Kidney epithelial cell (primary cell): ENCODE measurements around the gene TMEM92. TPM values are rescaled to one million over a fixed set of nuclear protein-coding genes. Genes with fewer than 3 reads are reported as not detected.

Experiments
- DNase-seq: peaks from one replicate; pipeline ENCODE4 v3.0.0-alpha.2; 2010; ENCODE audit warnings: low read depth
- H3K27me3 ChIP-seq: 2 replicates; pipeline ENCODE4 v1.6.0; 2011; ENCODE audit warnings: low read length; ENCODE audit not compliant: control insufficient read depth, insufficient read depth
- H3K36me3 ChIP-seq: 2 replicates; pipeline ENCODE4 v1.5.1; 2011; ENCODE audit warnings: low read length; ENCODE audit not compliant: control insufficient read depth, insufficient read depth
- H3K4me3 ChIP-seq: 2 replicates; pipeline ENCODE4 v1.5.1; 2011; ENCODE audit warnings: low read depth, mild to moderate bottlenecking, control low read depth, low read length
- total RNA-seq: library from RNA; depleted of rRNA; stranded (reverse); fragments of >200 nt; gene quantifications from 2 replicates; pipeline ENCODE4 v1.2.3, GENCODE V29; 2015
- TF ChIP-seq, protein P1 (sequence below): IDR thresholded peaks from 2 replicates; pipeline ENCODE4 v1.5.1; 2011; ENCODE audit warnings: mild to moderate bottlenecking, moderate library complexity, low read length, control low read depth, inconsistent platforms; ENCODE audit not compliant: insufficient read depth, poor library complexity, severe bottlenecking

TMEM92 gene
- total RNA-seq, 1 donor from 2014 or later, result 1.5 TPM

GRCh38 chr17:50289278-50289677, 15.0 kb downstream of the TMEM92 start:
- TF ChIP-seq, protein P1, sequence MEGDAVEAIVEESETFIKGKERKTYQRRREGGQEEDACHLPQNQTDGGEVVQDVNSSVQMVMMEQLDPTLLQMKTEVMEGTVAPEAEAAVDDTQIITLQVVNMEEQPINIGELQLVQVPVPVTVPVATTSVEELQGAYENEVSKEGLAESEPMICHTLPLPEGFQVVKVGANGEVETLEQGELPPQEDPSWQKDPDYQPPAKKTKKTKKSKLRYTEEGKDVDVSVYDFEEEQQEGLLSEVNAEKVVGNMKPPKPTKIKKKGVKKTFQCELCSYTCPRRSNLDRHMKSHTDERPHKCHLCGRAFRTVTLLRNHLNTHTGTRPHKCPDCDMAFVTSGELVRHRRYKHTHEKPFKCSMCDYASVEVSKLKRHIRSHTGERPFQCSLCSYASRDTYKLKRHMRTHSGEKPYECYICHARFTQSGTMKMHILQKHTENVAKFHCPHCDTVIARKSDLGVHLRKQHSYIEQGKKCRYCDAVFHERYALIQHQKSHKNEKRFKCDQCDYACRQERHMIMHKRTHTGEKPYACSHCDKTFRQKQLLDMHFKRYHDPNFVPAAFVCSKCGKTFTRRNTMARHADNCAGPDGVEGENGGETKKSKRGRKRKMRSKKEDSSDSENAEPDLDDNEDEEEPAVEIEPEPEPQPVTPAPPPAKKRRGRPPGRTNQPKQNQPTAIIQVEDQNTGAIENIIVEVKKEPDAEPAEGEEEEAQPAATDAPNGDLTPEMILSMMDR, result no peak
- DNase-seq, result no peak
- Histone ChIP-seq H3K4me3 (no peak overlapping the region), H3K27me3 (no peaks in the 10 kb centered on the region), H3K36me3 (no peaks in the 10 kb centered on the region)

DNA sequence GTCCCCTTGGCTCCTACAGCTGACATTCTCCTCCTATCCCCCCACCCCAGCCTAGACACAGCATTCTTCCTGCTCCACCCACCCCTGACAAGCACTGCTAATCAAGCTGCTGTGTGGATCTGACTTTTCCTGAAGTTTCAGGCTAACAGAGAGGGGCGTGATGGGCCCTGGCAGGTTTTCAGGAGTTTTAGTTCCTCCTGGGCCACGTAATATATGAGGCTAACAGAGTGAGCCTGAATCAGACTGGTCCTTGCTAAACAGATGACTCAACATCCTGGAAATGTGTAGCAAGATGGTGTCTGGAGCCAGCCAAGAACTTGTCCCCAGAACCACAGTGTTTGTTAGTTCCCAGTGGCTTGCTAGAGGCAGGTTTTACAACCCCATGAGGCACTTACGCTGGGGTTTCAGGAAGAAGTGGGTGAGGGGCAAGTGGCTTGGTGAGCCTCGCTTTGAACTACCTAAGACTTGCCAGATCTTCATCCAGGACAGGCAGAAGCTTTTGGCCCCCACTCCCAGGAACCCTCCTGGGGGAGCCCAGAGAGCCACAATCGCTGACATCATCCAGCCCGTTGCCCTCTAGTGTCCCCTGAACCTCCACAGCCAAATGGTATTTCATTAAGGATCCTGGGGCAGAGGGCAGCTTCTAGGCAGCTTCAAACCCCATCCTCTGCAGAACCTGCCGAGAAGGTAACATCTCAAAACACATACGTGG, 15.9 kb downstream of the TMEM92 start:
- DNase-seq, result peak; percentile 85
- TF ChIP-seq, protein P1, result no peak

GRCh38 chr17:50290933-50291332, 16.7 kb downstream of the TMEM92 start:
- H3K27me3 ChIP-seq, result no peaks in the 10 kb centered on the region
- TF ChIP-seq, protein P1, result no peak
- H3K36me3 ChIP-seq, result no peaks in the 10 kb centered on the region
- no peak overlapping the region for H3K4me3 ChIP-seq
- DNase-seq, result no peak

More for the DNA sequence above, 15.9 kb downstream of the TMEM92 start:
- H3K27me3 ChIP-seq, result no peaks in the 10 kb centered on the region
- H3K4me3 ChIP-seq, result no peak overlapping the region
- no peaks in the 10 kb centered on the region for H3K36me3 ChIP-seq

GRCh38 chr17:50292465-50292864, 18.2 kb downstream of the TMEM92 start:
- no peaks in the 10 kb centered on the region for H3K27me3 ChIP-seq
- no peak overlapping the region for H3K4me3 ChIP-seq
- DNase-seq, result no peak
- TF ChIP-seq, protein P1, result no peak
- no peaks in the 10 kb centered on the region for H3K36me3 ChIP-seq

DNA sequence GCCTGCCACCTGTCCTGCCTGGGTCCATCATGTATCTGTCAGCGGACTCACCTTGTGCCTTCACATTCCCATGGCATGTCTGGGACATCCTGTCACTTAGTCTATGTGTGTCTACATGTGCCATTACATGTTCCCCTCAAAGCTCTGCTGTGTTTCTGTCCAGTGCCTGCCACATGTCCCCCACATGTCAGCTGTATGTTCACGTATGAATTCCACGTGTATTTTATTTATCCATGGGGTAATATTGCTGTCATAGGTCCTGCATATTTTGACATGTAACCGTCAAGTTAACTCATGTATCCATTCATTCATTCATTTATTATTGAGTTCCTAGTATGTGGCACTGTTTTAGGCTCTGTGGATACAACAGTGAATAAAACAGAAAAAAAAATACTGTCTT, 20.8 kb downstream of the TMEM92 start:
- Histone ChIP-seq H3K4me3 (no peak overlapping the region), H3K36me3 (no peaks in the 10 kb centered on the region)
- TF ChIP-seq, protein P1, result no peak

DNA sequence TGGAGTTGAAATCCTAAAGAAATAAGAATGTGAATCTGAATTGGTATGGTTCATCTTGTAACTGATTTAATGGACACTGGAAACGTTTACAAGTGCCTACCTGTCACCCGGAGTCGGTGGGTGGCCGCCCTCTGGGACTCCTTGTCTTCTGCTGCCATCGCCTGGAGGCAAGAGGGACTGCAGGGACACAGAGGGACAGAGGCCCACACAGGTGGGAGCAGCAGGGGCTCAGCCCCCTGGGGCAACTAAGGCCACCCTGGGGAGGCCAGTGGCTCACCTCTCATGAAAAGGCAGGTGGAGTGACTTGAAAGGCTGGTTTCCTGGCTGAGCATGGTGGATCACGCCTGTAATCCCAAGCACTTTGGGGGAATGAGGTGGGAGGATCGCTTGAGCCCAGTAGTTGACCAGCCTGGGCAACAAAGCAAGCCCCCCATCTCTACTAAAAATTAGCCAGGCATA, 23.2 kb downstream of the TMEM92 start:
- no peak overlapping the region for H3K4me3 ChIP-seq
- TF ChIP-seq, protein P1, result peak; percentile 97
- H3K36me3 ChIP-seq, result no peaks in the 10 kb centered on the region
- DNase-seq, result peak; percentile 26
- no peaks in the 10 kb centered on the region for H3K27me3 ChIP-seq

More for the DNA sequence above, 20.8 kb downstream of the TMEM92 start:
- no peaks in the 10 kb centered on the region for H3K27me3 ChIP-seq
- no peak for DNase-seq
